HG02623 (cell line): ENCODE measurements around the gene SFTPD.
"Not testable (repeated sequence)": the region's sequence is repeated elsewhere in the genome, so short reads cannot be mapped to it uniquely, and the experiment has no call there.

Experiments
- ATAC-seq: cut with Tn5 transposase; IDR thresholded peaks from one replicate; pipeline ENCODE4 v1.9.1; 2021; ENCODE audit warnings: moderate library complexity; ENCODE audit not compliant: unreplicated experiment

The SFTPD gene

GRCh38 chr10:79927111-79927828 is 21.6 kb downstream of the SFTPD start:
- ATAC-seq = no peak

- ATAC-seq = no peak
These were observed 22.9 kb downstream of the SFTPD start for GRCh38 chr10:79926037-79926436.

DNA sequence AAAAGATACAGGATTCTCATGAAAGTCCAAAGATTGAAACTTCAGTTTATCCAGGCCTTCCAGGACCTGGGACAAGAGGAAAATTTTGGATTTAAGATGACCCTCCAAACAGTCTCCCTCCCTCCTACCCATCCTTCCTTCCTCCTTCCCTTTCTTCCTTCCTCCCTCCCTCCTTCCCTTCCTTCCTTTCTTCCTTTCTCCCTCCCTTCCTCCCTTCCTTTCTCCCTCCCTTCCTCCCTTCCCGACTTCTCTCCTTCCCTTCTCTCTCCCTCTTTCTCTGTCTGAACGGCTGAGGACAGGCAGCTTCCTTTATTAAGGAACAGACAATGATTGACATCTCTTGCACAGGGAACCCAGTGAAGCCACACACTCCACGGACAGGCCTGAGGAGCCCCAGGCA is 23.3 kb downstream of the SFTPD start:
- no peak for ATAC-seq

DNA sequence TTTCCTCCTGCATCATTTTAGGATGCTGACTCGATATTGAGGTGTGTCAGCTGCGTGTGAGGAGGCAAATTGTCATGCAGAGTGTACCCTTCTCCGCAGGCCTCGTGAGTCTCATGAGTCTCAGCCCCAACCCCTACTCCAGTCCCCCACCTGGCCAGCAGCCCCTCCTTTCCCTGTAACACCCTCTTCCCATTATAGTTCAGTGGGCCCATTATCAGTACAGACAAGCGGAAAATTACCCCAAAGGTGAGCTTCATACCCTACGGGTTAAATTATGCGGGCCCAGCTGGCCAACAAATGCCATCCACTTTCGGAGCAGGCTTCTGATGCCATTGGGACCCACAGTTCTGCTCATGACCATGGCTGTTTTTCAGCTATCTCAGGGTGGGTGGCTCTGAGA is 25.2 kb downstream of the SFTPD start:
- no peak for ATAC-seq

GRCh38 chr10:79923145-79923544 is 25.8 kb downstream of the SFTPD start:
- no peak for ATAC-seq

- not testable (repeated sequence) for ATAC-seq
These were observed 26.9 kb downstream of the SFTPD start for GRCh38 chr10:79922011-79922412.

GRCh38 chr10:79915838-79916237 is 33.1 kb downstream of the SFTPD start:
- ATAC-seq = not testable (repeated sequence)

- not testable (repeated sequence) for ATAC-seq
These were observed 34.4 kb downstream of the SFTPD start for GRCh38 chr10:79914512-79914911.

DNA sequence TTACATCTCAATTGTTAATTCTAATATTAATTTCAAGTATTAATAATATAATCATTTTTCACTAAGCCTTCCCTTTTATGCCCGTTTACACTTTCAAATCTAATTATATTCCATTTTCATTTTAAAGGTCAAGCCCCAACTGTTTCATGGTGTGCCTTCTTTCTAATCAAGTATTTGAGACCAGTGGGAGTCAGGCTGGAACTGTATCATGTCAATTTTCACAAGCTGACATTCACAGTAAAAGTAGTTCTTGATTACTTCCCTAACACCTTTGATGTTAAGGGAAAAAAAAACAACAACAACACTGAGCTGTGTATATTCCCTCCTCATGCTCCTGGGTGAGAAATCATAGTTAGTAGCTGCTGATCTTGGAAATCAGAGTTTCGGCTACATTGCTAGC is 38.1 kb downstream of the SFTPD start:
- no peak for ATAC-seq

GRCh38 chr10:79910344-79910743 is 38.6 kb downstream of the SFTPD start:
- no peak for ATAC-seq

DNA sequence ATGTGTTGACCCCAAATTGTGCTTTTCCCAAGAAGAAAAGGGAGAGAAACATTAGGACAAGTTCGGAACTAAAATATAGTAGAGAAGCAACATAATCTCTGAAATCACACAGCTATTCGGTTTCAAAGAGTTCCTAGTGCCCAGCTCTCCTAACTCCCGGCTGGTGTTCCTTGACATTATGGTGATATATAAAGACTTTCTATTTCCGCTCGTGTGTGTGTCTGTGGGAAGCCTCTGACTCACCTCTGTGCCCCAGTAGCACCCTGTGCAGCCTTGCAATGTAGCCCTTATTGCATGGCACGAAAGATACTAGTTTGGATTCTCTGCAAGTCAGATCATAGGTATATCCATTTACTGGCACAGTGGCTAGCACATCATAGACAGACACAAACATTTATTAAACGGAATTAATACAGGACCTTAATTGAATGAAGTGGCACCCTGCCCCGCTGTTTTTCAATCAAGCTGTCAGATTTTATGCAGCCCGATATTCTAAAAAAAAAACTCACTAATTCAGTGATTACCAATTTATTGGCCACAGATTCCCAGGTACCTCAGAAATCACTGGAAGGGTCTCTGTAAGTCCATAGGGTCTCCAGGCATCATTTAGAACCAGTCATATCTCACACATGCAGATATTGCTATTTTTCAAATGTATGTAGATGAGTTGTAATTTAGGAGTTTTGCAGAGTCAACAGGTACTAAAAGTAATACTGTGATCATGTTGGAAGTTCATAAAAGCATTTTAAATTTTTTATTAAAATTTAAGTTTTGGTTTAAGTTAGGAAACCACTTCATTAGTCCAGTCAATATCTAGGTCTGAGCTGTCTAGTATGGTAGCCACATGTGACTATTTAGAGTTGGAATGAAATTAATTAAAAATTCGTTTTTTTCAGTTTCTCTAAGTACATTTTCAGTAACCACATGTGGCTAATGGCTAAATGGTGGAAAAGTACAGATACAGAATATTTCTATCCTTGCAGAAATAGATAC is 43.3 kb downstream of the SFTPD start:
- no peak for ATAC-seq

- no peak for ATAC-seq
These were observed 44.1 kb downstream of the SFTPD start for GRCh38 chr10:79904671-79905321.

DNA sequence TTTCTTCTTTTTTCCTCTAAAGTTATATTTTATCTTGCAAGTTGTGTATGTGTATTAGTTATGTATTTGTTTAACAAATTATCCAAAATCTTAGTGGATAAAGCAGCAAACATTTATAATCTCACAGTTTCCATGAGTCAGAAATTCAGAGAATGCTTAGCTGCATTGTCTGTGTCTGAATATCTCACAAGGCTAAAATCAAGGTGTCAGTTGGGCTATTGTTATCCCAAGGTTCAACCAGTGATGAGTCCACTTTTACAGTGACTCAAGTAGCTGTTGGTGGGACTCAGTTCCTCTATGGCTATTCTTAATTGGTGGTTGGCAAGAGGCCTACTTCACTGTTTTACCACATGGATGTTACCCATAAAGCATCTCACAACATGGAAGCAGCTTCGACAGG is 47.3 kb downstream of the SFTPD start:
- ATAC-seq = not testable (repeated sequence)

- ATAC-seq = no peak
These were observed 50.1 kb downstream of the SFTPD start for GRCh38 chr10:79898597-79899325.

GRCh38 chr10:79892896-79893295 is 56.0 kb downstream of the SFTPD start:
- ATAC-seq = not testable (repeated sequence)

DNA sequence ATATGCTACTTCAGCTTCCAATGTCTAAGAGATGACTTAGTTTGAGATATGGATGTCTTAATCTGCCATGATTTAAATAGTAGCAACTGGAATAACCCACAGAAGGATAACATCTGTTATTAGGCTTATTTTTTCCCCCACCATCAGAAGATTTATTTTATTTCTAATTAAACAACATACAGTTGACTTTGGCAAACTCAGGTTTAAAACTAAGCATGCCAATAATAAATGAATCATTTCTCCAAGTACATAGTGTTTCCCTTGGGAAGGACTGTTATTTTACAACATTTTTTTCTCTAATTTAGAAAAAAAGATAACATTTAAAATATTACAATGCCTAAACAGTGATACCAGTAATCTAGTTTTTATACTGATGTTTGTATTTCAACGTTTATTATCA is 58.4 kb downstream of the SFTPD start:
- no peak for ATAC-seq

GRCh38 chr10:79888984-79889383 is 59.9 kb downstream of the SFTPD start:
- ATAC-seq = not testable (repeated sequence)
